ENCODE measurements around the gene CDKL2.
"Not testable (repeated sequence)": the region's sequence is repeated elsewhere in the genome, so short reads cannot be mapped to it uniquely, and the experiment has no call there.

Gene CDKL2

DNA sequence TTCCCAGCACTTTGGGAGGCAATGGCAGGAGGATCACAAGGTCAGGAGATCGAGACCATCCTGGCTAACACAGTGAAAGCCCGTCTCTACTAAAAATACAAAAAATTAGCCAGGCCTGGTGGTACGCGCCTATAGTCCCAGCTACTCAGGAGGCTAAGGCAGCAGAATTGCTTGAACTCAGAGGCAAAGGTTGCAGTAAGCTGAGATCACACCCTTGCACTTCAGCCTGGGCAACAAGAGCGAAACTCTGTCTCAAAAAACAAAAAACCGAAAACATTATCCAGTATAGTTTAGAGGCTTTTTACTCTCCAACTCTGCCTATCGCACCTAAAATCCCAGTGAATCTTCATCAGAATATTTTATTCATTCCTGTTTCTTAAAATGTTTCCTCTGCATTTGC lies 37.3 kb upstream of the CDKL2 start:
- not testable (repeated sequence) for H3K27ac ChIP-seq (ENCODE audit: low read length); DNase-seq (ENCODE audit: low read depth, low spot score); H3K27me3 ChIP-seq (ENCODE audit: control insufficient read depth, insufficient read depth, low read length); H3K9me3 ChIP-seq (ENCODE audit: control insufficient read depth, insufficient read depth, low read length); H3K4me1 ChIP-seq (ENCODE audit: control insufficient read depth, insufficient read depth, low read length); H3K4me3 ChIP-seq (ENCODE audit: low read length); H3K36me3 ChIP-seq (ENCODE audit: control insufficient read depth, insufficient read depth, low read length)
- no CpG with 5 or more reads among the region's 7 CpGs for WGBS (ENCODE audit: insufficient coverage, insufficient read length)

GRCh38 chr4:75666299-75666698 lies 36.0 kb upstream of the CDKL2 start:
- no peaks in the 10 kb centered on the region for H3K4me1 ChIP-seq (ENCODE audit: control insufficient read depth, insufficient read depth, low read length)
- H3K27ac ChIP-seq (ENCODE audit: low read length) = no peak overlapping the region
- H3K4me3 ChIP-seq (ENCODE audit: low read length) = no peak overlapping the region
- WGBS (ENCODE audit: insufficient coverage, insufficient read length) = 100% methylated on average over 1 of the region's 4 CpGs
- no peak for DNase-seq (ENCODE audit: low read depth, low spot score)
- no peaks in the 10 kb centered on the region for H3K27me3 ChIP-seq (ENCODE audit: control insufficient read depth, insufficient read depth, low read length)
- no peaks in the 10 kb centered on the region for H3K9me3 ChIP-seq (ENCODE audit: control insufficient read depth, insufficient read depth, low read length)
- no peaks in the 10 kb centered on the region for H3K36me3 ChIP-seq (ENCODE audit: control insufficient read depth, insufficient read depth, low read length)

- H3K4me1 ChIP-seq (ENCODE audit: control insufficient read depth, insufficient read depth, low read length); H3K27me3 ChIP-seq (ENCODE audit: control insufficient read depth, insufficient read depth, low read length); H3K27ac ChIP-seq (ENCODE audit: low read length); H3K36me3 ChIP-seq (ENCODE audit: control insufficient read depth, insufficient read depth, low read length); H3K9me3 ChIP-seq (ENCODE audit: control insufficient read depth, insufficient read depth, low read length); H3K4me3 ChIP-seq (ENCODE audit: low read length); DNase-seq (ENCODE audit: low read depth, low spot score): not testable (repeated sequence)
- WGBS (ENCODE audit: insufficient coverage, insufficient read length) = no CpG with 5 or more reads among the region's 3 CpGs
Observed at GRCh38 chr4:75664604-75665003, 34.3 kb upstream of the CDKL2 start.

GRCh38 chr4:75662626-75663025 lies 32.3 kb upstream of the CDKL2 start:
- WGBS (ENCODE audit: insufficient coverage, insufficient read length) = no CpG with 5 or more reads among the region's 2 CpGs
- Histone ChIP-seq H3K27ac (ENCODE audit: low read length) (no peak overlapping the region), H3K9me3 (ENCODE audit: control insufficient read depth, insufficient read depth, low read length) (no peaks in the 10 kb centered on the region), H3K4me3 (ENCODE audit: low read length) (no peak overlapping the region), H3K4me1 (ENCODE audit: control insufficient read depth, insufficient read depth, low read length) (no peaks in the 10 kb centered on the region), H3K27me3 (ENCODE audit: control insufficient read depth, insufficient read depth, low read length) (no peaks in the 10 kb centered on the region), H3K36me3 (ENCODE audit: control insufficient read depth, insufficient read depth, low read length) (peaks cover 6% of the 10 kb centered on the region; the same call in 1 of the 2 replicates)
- DNase-seq (ENCODE audit: low read depth, low spot score) = no peak

GRCh38 chr4:75660491-75660890 lies 30.2 kb upstream of the CDKL2 start:
- H3K27ac ChIP-seq (ENCODE audit: low read length) = no peak overlapping the region
- no peak overlapping the region for H3K4me3 ChIP-seq (ENCODE audit: low read length)
- H3K27me3 ChIP-seq (ENCODE audit: control insufficient read depth, insufficient read depth, low read length) = no peaks in the 10 kb centered on the region
- peaks cover 10% of the 10 kb centered on the region; the same call in 1 of the 2 replicates for H3K36me3 ChIP-seq (ENCODE audit: control insufficient read depth, insufficient read depth, low read length)
- DNase-seq (ENCODE audit: low read depth, low spot score) = no peak
- H3K9me3 ChIP-seq (ENCODE audit: control insufficient read depth, insufficient read depth, low read length) = no peaks in the 10 kb centered on the region
- no peaks in the 10 kb centered on the region for H3K4me1 ChIP-seq (ENCODE audit: control insufficient read depth, insufficient read depth, low read length)
- no CpG with 5 or more reads among the region's 2 CpGs for WGBS (ENCODE audit: insufficient coverage, insufficient read length)

- H3K9me3 ChIP-seq (ENCODE audit: control insufficient read depth, insufficient read depth, low read length) = no peaks in the 10 kb centered on the region
- no peak overlapping the region for H3K4me3 ChIP-seq (ENCODE audit: low read length)
- WGBS (ENCODE audit: insufficient coverage, insufficient read length) = no CpG with 5 or more reads among the region's 1 CpG
- H3K4me1 ChIP-seq (ENCODE audit: control insufficient read depth, insufficient read depth, low read length) = no peaks in the 10 kb centered on the region
- no peak overlapping the region for H3K27ac ChIP-seq (ENCODE audit: low read length)
- DNase-seq (ENCODE audit: low read depth, low spot score) = no peak
- peaks cover 10% of the 10 kb centered on the region; the same call in 1 of the 2 replicates for H3K36me3 ChIP-seq (ENCODE audit: control insufficient read depth, insufficient read depth, low read length)
- no peaks in the 10 kb centered on the region for H3K27me3 ChIP-seq (ENCODE audit: control insufficient read depth, insufficient read depth, low read length)
Observed at GRCh38 chr4:75659512-75660031, 29.2 kb upstream of the CDKL2 start.

GRCh38 chr4:75658876-75659275 lies 28.5 kb upstream of the CDKL2 start:
- H3K4me3 ChIP-seq (ENCODE audit: low read length) = no peak overlapping the region
- WGBS (ENCODE audit: insufficient coverage, insufficient read length) = no CpG with 5 or more reads among the region's 4 CpGs
- peaks cover 10% of the 10 kb centered on the region; the same call in 1 of the 2 replicates for H3K36me3 ChIP-seq (ENCODE audit: control insufficient read depth, insufficient read depth, low read length)
- no peak overlapping the region for H3K27ac ChIP-seq (ENCODE audit: low read length)
- no peak for DNase-seq (ENCODE audit: low read depth, low spot score)
- H3K27me3 ChIP-seq (ENCODE audit: control insufficient read depth, insufficient read depth, low read length) = no peaks in the 10 kb centered on the region
- no peaks in the 10 kb centered on the region for H3K9me3 ChIP-seq (ENCODE audit: control insufficient read depth, insufficient read depth, low read length)
- no peaks in the 10 kb centered on the region for H3K4me1 ChIP-seq (ENCODE audit: control insufficient read depth, insufficient read depth, low read length)

DNA sequence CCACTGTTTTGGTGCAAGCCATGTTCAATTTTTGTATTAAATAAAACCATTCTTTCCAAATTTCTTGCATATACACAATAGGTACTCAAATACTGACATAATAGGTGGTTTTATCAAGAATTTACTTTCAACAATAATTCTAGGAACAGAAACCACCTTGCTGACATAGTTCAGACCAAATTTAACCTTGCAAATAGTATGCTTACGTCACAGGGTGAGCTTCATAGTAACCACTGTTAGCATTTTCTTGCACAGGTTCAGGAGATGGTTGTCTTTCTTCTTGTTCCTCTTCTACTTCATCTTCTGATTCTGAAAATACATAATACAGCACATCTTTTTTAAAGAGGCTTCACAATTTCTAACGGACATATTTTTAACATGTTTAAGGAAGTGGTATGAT lies 25.2 kb upstream of the CDKL2 start:
- H3K4me1 ChIP-seq (ENCODE audit: control insufficient read depth, insufficient read depth, low read length) = no peaks in the 10 kb centered on the region

DNA sequence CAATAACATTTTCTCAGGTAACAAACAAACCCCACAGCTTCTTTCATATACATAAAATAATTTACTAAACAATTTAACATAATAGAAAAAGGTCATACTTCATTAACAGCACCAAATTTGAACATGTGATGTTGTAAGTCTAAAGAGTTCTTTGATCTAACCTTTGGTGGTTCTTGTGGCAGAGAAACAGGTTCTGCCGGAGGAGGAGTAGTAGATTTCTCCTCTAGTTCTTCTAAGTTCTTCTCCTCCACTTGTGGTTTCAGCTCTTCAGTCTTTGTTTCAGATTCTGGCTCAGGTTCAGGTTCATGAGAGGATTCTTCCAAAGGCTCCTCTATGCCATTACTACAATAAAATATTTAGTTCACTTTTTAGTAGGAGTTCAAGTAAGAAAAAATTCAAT lies 24.6 kb upstream of the CDKL2 start:
- H3K36me3 ChIP-seq (ENCODE audit: control insufficient read depth, insufficient read depth, low read length) = peaks cover 12% of the 10 kb centered on the region; the same call in 1 of the 2 replicates
- no CpG with 5 or more reads among the region's 1 CpG for WGBS (ENCODE audit: insufficient coverage, insufficient read length)

More for the DNA sequence above, 25.2 kb upstream of the CDKL2 start:
- no peak overlapping the region for H3K27ac ChIP-seq (ENCODE audit: low read length)
- no peaks in the 10 kb centered on the region for H3K27me3 ChIP-seq (ENCODE audit: control insufficient read depth, insufficient read depth, low read length)
- H3K36me3 ChIP-seq (ENCODE audit: control insufficient read depth, insufficient read depth, low read length) = peaks cover 12% of the 10 kb centered on the region; the same call in 1 of the 2 replicates
- WGBS (ENCODE audit: insufficient coverage, insufficient read length) = no CpG with 5 or more reads among the region's 2 CpGs
- H3K4me3 ChIP-seq (ENCODE audit: low read length) = no peak overlapping the region
- DNase-seq (ENCODE audit: low read depth, low spot score) = no peak
- H3K9me3 ChIP-seq (ENCODE audit: control insufficient read depth, insufficient read depth, low read length) = no peaks in the 10 kb centered on the region

DNA sequence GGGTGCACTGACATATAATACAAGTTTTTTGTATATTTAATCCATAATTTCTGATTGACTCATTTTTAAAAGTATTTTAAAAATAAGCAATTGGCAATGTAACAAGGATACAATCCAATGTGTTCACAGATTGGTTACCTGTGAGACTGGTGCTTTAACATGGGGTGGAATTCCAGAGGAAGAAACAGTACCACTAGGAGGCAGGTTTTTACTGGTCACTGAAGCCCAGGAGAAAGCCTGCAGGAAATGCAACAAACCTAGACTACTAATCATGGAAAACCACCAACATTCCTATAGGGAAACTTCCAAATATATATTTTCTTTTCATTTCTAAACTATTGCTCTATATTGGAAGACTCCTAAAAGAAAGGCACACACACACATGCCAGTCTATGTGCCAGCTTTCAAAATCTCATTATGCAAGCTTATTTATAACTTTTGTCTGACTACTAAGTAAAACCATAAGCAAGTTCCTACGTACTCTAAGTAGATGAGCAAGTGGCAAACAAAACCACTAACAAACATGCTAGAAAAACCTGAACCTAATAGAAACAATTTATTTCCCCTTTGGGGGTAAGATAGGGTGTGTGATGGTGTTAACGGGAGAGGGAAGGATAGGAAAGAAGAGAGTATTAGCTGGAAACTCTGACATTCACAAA lies 23.6 kb upstream of the CDKL2 start:
- H3K27ac ChIP-seq (ENCODE audit: low read length) = no peak overlapping the region
- WGBS (ENCODE audit: insufficient coverage, insufficient read length) = no CpG with 5 or more reads among the region's 2 CpGs
- no peaks in the 10 kb centered on the region for H3K9me3 ChIP-seq (ENCODE audit: control insufficient read depth, insufficient read depth, low read length)
- H3K4me1 ChIP-seq (ENCODE audit: control insufficient read depth, insufficient read depth, low read length) = no peaks in the 10 kb centered on the region
- peaks cover 12% of the 10 kb centered on the region; the same call in 1 of the 2 replicates for H3K36me3 ChIP-seq (ENCODE audit: control insufficient read depth, insufficient read depth, low read length)
- H3K4me3 ChIP-seq (ENCODE audit: low read length) = no peak overlapping the region
- H3K27me3 ChIP-seq (ENCODE audit: control insufficient read depth, insufficient read depth, low read length) = no peaks in the 10 kb centered on the region
- no peak for DNase-seq (ENCODE audit: low read depth, low spot score)

More for the DNA sequence above, 24.6 kb upstream of the CDKL2 start:
- Histone ChIP-seq H3K27ac (ENCODE audit: low read length) (no peak overlapping the region), H3K4me1 (ENCODE audit: control insufficient read depth, insufficient read depth, low read length) (no peaks in the 10 kb centered on the region), H3K4me3 (ENCODE audit: low read length) (no peak overlapping the region), H3K9me3 (ENCODE audit: control insufficient read depth, insufficient read depth, low read length) (no peaks in the 10 kb centered on the region), H3K27me3 (ENCODE audit: control insufficient read depth, insufficient read depth, low read length) (no peaks in the 10 kb centered on the region)
- DNase-seq (ENCODE audit: low read depth, low spot score) = no peak

GRCh38 chr4:75644095-75644494 lies 13.8 kb upstream of the CDKL2 start:
- peaks cover 23% of the 10 kb centered on the region; the same call in 1 of the 2 replicates for H3K36me3 ChIP-seq (ENCODE audit: control insufficient read depth, insufficient read depth, low read length)
- WGBS (ENCODE audit: insufficient coverage, insufficient read length) = no CpG with 5 or more reads among the region's 4 CpGs

More at GRCh38 chr4:75644095-75644494, 13.8 kb upstream of the CDKL2 start:
- no peaks in the 10 kb centered on the region for H3K4me1 ChIP-seq (ENCODE audit: control insufficient read depth, insufficient read depth, low read length)
- no peak overlapping the region for H3K27ac ChIP-seq (ENCODE audit: low read length)
- no peaks in the 10 kb centered on the region for H3K9me3 ChIP-seq (ENCODE audit: control insufficient read depth, insufficient read depth, low read length)
- DNase-seq (ENCODE audit: low read depth, low spot score) = no peak
- H3K27me3 ChIP-seq (ENCODE audit: control insufficient read depth, insufficient read depth, low read length) = no peaks in the 10 kb centered on the region
- no peak overlapping the region for H3K4me3 ChIP-seq (ENCODE audit: low read length)

Data from iPS DF 6.9 (cell line).